ENCODE data around the gene TRAM2. TPM values are rescaled to one million over a fixed set of nuclear protein-coding genes. Genes with fewer than 3 reads are reported as not detected.

TRAM2 gene
- total RNA-seq, 4 donors from 2014 or later = 21.3 to 27.5 (median 23.7) TPM

GRCh38 chr6:52491203-52492069 is 85.4 kb downstream of the TRAM2 start:
- TF ChIP-seq POLR2A (IDR thresholded peaks at IDR 0.05) (no peak), CTCF (IDR thresholded peaks at IDR 0.05) (no peak), EP300 (IDR thresholded peaks at IDR 0.05) (no peak)
- peak overlapping the region in 3 of 4 donors; percentile 3 to 68 (median 62) for H3K27ac ChIP-seq
- peaks cover 0 to 3% (median 0%) of the 10 kb centered on the region in 4 donors for H3K4me1 ChIP-seq
- peaks cover 0 to 13% (median 0%) of the 10 kb centered on the region in 3 donors for H3K36me3 ChIP-seq
- H3K4me3 ChIP-seq = peak overlapping the region in 2 of 4 donors; percentile 9 to 19
- no peak for DNase-seq (ENCODE audit: low spot score in 2 of 2)
- 42 to 55% methylated on average over 14 of the region's 14 CpGs for WGBS, 2 donors
- H3K27me3 ChIP-seq = no peaks in the 10 kb centered on the region
- H3K9me3 ChIP-seq = no peaks in the 10 kb centered on the region

GRCh38 chr6:52489881-52490280 is 87.0 kb downstream of the TRAM2 start:
- Histone ChIP-seq H3K27ac (no peak overlapping the region), H3K9me3 (no peaks in the 10 kb centered on the region), H3K27me3 (no peaks in the 10 kb centered on the region), H3K36me3 (peaks cover 0 to 17% (median 0%) of the 10 kb centered on the region in 3 donors), H3K4me3 (no peak overlapping the region), H3K4me1 (peaks cover 0 to 3% (median 0%) of the 10 kb centered on the region in 4 donors)
- no peak for DNase-seq (ENCODE audit: low spot score in 2 of 2)
- 52 to 58% methylated on average over 5 of the region's 5 CpGs for WGBS, 2 donors
- TF ChIP-seq POLR2A (IDR thresholded peaks at IDR 0.05) (no peak), CTCF (IDR thresholded peaks at IDR 0.05) (no peak), EP300 (IDR thresholded peaks at IDR 0.05) (no peak)

GRCh38 chr6:52483671-52484003 is 93.2 kb downstream of the TRAM2 start:
- no peak overlapping the region for H3K27ac ChIP-seq
- H3K36me3 ChIP-seq = peaks cover 0 to 46% (median 0%) of the 10 kb centered on the region in 3 donors
- no peak overlapping the region for H3K4me3 ChIP-seq
- H3K27me3 ChIP-seq = no peaks in the 10 kb centered on the region
- no peak for DNase-seq (ENCODE audit: low spot score in 2 of 2)
- no peak for TF ChIP-seq POLR2A (IDR thresholded peaks at IDR 0.05)
- TF ChIP-seq EP300 (IDR thresholded peaks at IDR 0.05) = no peak
- no peak for TF ChIP-seq CTCF (IDR thresholded peaks at IDR 0.05)
- 90% methylated on average over 3 of the region's 3 CpGs for WGBS, 2 donors
- no peaks in the 10 kb centered on the region for H3K4me1 ChIP-seq
- H3K9me3 ChIP-seq = no peaks in the 10 kb centered on the region

GRCh38 chr6:52482903-52483670 is 93.8 kb downstream of the TRAM2 start:
- DNase-seq (ENCODE audit: low spot score in 2 of 2) = no peak
- no peak overlapping the region for H3K27ac ChIP-seq
- WGBS, 2 donors = 89 to 92% methylated on average over 7 of the region's 7 CpGs

More at GRCh38 chr6:52482903-52483670, 93.8 kb downstream of the TRAM2 start:
- H3K4me3 ChIP-seq = no peak overlapping the region
- H3K9me3 ChIP-seq = no peaks in the 10 kb centered on the region
- H3K27me3 ChIP-seq = no peaks in the 10 kb centered on the region
- peaks cover 0 to 47% (median 0%) of the 10 kb centered on the region in 3 donors for H3K36me3 ChIP-seq
- H3K4me1 ChIP-seq = no peaks in the 10 kb centered on the region
- TF ChIP-seq EP300 (IDR thresholded peaks at IDR 0.05) = no peak
- TF ChIP-seq POLR2A (IDR thresholded peaks at IDR 0.05) = no peak
- TF ChIP-seq CTCF (IDR thresholded peaks at IDR 0.05) = no peak

Measured in tibial nerve (tissue), 4 donors.